WERI-Rb-1 (cell line): Measurements from ENCODE around the gene PANK4.
"Not testable (repeated sequence)": the region's sequence is repeated elsewhere in the genome, so short reads cannot be mapped to it uniquely, and the experiment has no call there.

ENCODE experiments used
- DNase-seq: peaks from one replicate; pipeline ENCODE4 v3.0.0-alpha.2; 2020
- H3K27ac ChIP-seq: fragments of 250-450 bp; sonication (Bioruptor Pico); 2 replicates; pipeline ENCODE4 v1.5.1; 2020; ENCODE audit warnings: mild to moderate bottlenecking, moderate library complexity
- H3K27me3 ChIP-seq: fragments of 250-450 bp; sonication (Bioruptor Pico); 2 replicates; pipeline ENCODE4 v1.5.1; 2021; ENCODE audit warnings: mild to moderate bottlenecking, low read depth, moderate library complexity; ENCODE audit not compliant: insufficient read depth, severe bottlenecking
- H3K36me3 ChIP-seq: fragments of 250-450 bp; sonication (Bioruptor Pico); 2 replicates; pipeline ENCODE4 v1.5.1; 2020; ENCODE audit warnings: mild to moderate bottlenecking, moderate library complexity
- H3K4me3 ChIP-seq: 2 replicates; pipeline ENCODE4 v1.5.1; 2011; ENCODE audit warnings: low read depth, mild to moderate bottlenecking, control low read depth, low read length
- H3K9me3 ChIP-seq: fragments of 250-450 bp; sonication (Bioruptor Pico); 2 replicates; pipeline ENCODE4 v1.5.1; 2021; ENCODE audit warnings: mild to moderate bottlenecking, moderate library complexity; ENCODE audit not compliant: severe bottlenecking
- TF ChIP-seq, protein P1 (sequence below): IDR thresholded peaks from 2 replicates; pipeline ENCODE4 v1.5.1; 2011; ENCODE audit warnings: low read depth, mild to moderate bottlenecking, control low read depth, inconsistent platforms, low read length

PANK4 gene

DNA sequence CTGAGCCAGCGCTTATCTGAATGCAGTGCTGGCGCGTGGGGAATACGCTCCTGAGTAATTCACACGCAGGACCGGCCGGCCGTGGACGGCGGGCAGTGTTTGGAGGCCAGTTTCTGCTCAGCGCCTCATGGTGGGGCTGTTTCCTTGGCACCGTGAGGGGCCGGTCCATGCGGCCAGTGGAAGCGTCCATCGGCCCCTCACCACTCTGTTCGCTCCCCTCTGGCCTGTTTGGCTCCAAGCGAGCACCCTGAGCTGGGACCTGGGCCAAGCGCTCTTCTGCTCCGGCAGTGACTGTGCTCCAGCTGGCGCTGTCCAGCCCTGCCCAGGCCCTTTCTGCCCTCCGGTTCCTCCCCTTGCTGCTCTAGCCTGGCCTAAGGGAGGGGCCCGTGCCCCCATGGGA is 66.6 kb downstream of the PANK4 start:
- peak; percentile 57 for DNase-seq

DNA sequence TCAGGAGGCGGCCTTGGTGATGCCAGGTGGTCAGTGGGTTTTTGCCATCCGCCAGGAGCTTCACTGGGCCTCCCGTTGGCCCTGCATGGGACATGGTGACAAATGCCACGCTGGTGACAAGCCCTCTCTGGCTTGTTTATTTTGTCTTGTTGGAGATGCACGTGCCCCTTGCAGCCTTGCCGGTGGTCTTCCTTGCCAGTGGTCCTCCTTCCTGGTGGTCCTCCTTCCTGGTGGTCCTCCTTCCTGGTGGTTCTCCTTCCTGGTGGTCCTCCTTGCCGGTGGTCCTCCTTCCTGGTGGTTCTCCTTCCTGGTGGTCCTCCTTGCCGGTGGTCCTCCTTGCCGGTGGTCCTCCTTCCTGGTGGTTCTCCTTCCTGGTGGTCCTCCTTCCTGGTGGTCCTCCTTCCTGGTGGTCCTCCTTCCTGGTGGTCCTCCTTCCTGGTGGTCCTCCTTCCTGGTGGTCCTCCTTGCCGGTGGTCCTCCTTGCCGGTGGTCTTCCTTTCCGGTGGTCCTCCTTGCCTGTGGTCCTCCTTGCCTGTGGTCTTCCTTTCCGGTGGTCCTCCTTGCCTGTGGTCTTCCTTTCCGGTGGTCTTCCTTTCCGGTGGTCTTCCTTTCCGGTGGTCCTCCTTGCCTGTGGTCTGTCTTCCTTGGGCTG is 67.2 kb downstream of the PANK4 start:
- H3K4me3 ChIP-seq, H3K9me3 ChIP-seq, H3K27ac ChIP-seq, H3K27me3 ChIP-seq, DNase-seq, H3K36me3 ChIP-seq: not testable (repeated sequence)

More for the DNA sequence above, 66.6 kb downstream of the PANK4 start:
- Histone ChIP-seq H3K4me3 (no peak overlapping the region), H3K36me3 (no peaks in the 10 kb centered on the region), H3K9me3 (no peaks in the 10 kb centered on the region), H3K27ac (peak overlapping the region; percentile 28), H3K27me3 (no peaks in the 10 kb centered on the region)
- TF ChIP-seq, protein P1, sequence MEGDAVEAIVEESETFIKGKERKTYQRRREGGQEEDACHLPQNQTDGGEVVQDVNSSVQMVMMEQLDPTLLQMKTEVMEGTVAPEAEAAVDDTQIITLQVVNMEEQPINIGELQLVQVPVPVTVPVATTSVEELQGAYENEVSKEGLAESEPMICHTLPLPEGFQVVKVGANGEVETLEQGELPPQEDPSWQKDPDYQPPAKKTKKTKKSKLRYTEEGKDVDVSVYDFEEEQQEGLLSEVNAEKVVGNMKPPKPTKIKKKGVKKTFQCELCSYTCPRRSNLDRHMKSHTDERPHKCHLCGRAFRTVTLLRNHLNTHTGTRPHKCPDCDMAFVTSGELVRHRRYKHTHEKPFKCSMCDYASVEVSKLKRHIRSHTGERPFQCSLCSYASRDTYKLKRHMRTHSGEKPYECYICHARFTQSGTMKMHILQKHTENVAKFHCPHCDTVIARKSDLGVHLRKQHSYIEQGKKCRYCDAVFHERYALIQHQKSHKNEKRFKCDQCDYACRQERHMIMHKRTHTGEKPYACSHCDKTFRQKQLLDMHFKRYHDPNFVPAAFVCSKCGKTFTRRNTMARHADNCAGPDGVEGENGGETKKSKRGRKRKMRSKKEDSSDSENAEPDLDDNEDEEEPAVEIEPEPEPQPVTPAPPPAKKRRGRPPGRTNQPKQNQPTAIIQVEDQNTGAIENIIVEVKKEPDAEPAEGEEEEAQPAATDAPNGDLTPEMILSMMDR: peak; percentile 79

DNA sequence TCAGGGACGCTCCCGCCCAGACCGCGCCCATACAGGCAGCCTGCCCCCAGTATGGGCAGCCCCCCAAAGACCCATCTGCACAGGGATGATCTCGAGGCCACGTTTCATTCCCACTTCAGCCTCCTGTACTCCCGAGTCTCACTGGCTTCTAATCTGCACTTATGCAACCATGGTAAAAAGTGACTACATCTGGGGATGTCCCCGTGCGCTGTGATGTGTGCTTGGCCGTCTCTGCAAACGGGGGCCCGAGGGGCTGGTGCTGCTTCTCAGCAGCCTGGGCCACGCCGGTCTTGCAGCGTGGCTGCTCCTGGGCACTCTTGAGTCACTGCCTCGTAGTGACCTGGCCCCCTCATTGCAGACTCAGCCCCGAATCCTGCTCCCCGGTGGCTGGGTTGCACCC is 67.7 kb downstream of the PANK4 start:
- DNase-seq: no peak
- Histone ChIP-seq H3K27me3 (no peaks in the 10 kb centered on the region), H3K27ac (no peak overlapping the region), H3K9me3 (no peaks in the 10 kb centered on the region), H3K4me3 (no peak overlapping the region), H3K36me3 (no peaks in the 10 kb centered on the region)
- TF ChIP-seq, protein P1: no peak
